Erythroblast (primary cell): Measurements from ENCODE around the gene ENGASE.

Experiments used
- GATA1 ChIP-seq: IDR thresholded peaks from 2 replicates; pipeline ENCODE4 v1.6.1; 2011; ENCODE audit warnings: low read depth, mild to moderate bottlenecking, control low read depth, low read length, moderate library complexity
- POLR2A ChIP-seq: IDR thresholded peaks from 2 replicates; pipeline ENCODE4 v1.6.1; 2011; ENCODE audit warnings: mild to moderate bottlenecking, low read length

DNA sequence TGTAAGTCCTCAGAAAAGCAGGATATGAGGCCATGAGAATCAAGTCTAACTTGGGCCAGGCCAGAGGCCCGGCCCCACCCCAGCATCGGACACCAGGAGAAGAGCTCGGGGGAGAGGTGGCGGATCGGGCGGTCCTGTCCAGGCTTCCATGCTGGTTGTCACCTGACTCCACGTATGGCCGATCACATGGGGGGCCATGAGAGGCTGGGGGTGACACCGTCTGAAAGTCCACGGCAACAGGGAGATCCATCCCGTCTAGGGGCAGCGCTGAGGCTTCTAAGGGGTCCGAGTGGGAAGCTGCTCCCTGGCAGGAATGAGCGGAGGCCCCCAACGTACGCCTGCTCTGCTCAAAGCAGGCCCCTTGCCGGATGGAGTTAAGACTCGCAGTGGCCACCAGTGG, 25.8 kb downstream of the ENGASE start:
- TF ChIP-seq POLR2A (no peak), GATA1 (no peak)
